ENCODE data around the gene BNIPL. TPM values are rescaled to one million over a fixed set of nuclear protein-coding genes. Genes with fewer than 3 reads are reported as not detected.

The BNIPL gene
- total and polyA plus RNA-seq, 2 of the 8 experiments (the other 6 are each of a cell fraction or from before 2014, with no cell fraction given), result 2.4 to 3.3 TPM

DNA sequence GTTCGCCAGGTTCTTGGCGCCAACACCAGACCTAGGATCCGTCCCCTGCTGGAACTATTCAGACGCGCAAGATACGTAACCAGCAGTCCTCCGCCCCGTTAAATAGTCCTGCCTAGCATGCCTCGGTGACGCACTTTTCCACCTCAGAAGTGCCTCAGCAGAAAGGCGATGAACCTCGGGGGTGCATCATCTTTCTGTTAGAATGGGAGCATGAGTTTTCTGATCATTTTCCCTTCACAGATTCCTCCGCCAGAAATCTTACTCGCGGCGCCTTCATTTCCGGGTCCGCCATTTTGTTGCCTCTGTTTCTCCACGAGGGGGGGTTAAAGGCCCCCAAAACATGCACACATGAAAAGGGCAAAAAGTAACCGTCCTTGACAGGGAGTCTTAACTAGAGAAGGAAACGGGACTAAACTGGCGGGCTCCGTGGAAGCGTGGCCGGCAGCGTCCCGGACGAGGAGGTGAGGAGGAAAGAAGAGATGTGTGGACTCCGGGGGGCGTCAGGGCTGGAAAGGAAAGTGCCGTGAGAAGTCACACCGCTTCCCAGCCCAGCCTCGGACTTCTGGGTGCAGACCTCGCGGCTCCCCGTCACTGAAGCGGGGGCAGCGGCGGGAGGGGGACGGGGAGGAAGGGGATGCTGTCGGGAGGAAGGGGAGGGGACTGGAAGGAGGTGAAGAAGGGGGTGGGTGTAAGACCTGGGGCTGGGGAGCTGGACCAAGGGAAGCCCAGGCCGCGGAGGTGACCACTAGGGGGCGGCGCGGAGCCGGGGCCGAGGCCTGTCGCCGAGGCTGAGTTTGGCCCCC lies 34.3 kb downstream of the BNIPL start, which contains the start of gene GABPB2:
Gene GABPB2 (plus strand): TSS at position 288 of the 803 bp plus-strand sequence. CDS start 17,429 bp downstream, outside the sequence.
- peak within 1 kb of the TSS; percentile 99 for H2BK5ac ChIP-seq (ENCODE audit: low read depth, low read length)
- H3K36me3 ChIP-seq (ENCODE audit: control insufficient read depth in 2 of 4, insufficient read depth in 4 of 4, low read length in 3 of 4), result peaks cover 0 to 8% (median 0%) of the 10 kb centered on the region in 4 experiments; a peak in 6 of 8 replicates
- H3K18ac ChIP-seq (ENCODE audit: extremely low read depth, low read length), result peak within 1 kb of the TSS; percentile 100
- H2AFZ ChIP-seq (ENCODE audit: low read length), result peak within 1 kb of the TSS; percentile 97
- no peak within 1 kb of the TSS for H2BK120ac ChIP-seq (replicated peaks; ENCODE audit: low read depth, low read length)
- H3K4ac ChIP-seq (replicated peaks; ENCODE audit: insufficient read length, low read depth, low read length), result peak within 1 kb of the TSS; percentile 70
- DNase-seq (ENCODE audit: low read depth in 1 of 2, low spot score in 2 of 2) (peak; percentile 77 to 98), FAIRE-seq (no peak)
- CTCF ChIA-PET (ENCODE audit: partially characterized antibody), result interaction anchor here (0.5 to 5.8 kb wide), 21 partner anchors 11 to 113 kb away, joined by 3 to 54 read pairs (median 4); partner anchors contain the start of genes CDC42SE1, MINDY1, MLLT11 and SEMA6C
- H4K91ac ChIP-seq (replicated peaks; ENCODE audit: insufficient read length, low read length), result peak within 1 kb of the TSS; percentile 87
- peak within 1 kb of the TSS; percentile 85; the same call in 1 of the 2 replicates for H2BK12ac ChIP-seq (ENCODE audit: low read depth, low read length)
- H2BK20ac ChIP-seq (ENCODE audit: low read length), result 0 out of 2 replicates have a peak within 1 kb of the TSS, but pooled peaks have one; percentile 96
- no peak within 1 kb of the TSS for H3K23ac ChIP-seq (ENCODE audit: insufficient read length)
- peaks cover 5% of the 10 kb centered on the region; the same call in 1 of the 2 replicates for H3K23me2 ChIP-seq (ENCODE audit: low read depth, low read length)
- peak within 1 kb of the TSS; percentile 85 for H3K56ac ChIP-seq (replicated peaks; ENCODE audit: insufficient read length, low read depth, low read length)
- no peaks in the 10 kb centered on the region for H3K27me3 ChIP-seq (replicated peaks in 1 of 4; ENCODE audit: control insufficient read depth in 3 of 4, extremely low read depth in 1 of 4, insufficient read depth in 3 of 4, low read length in 3 of 4)
- peak within 1 kb of the TSS; percentile 98 for H3K27ac ChIP-seq (ENCODE audit: low read depth, low read length)
- H2AK5ac ChIP-seq (ENCODE audit: low read depth, low read length), result no peak within 1 kb of the TSS
- H4K5ac ChIP-seq (ENCODE audit: insufficient read length, low read depth, low read length), result peak within 1 kb of the TSS; percentile 95
- H3K9me3 ChIP-seq (ENCODE audit: insufficient read depth in 2 of 2, low read depth in 1 of 2, low read length in 1 of 2), result no peaks in the 10 kb centered on the region
- peak within 1 kb of the TSS; percentile 85 to 98 for H3K4me2 ChIP-seq (ENCODE audit: insufficient read depth in 1 of 2, low read depth in 2 of 2, low read length in 2 of 2)
- H3K14ac ChIP-seq (ENCODE audit: insufficient read length), result no peak within 1 kb of the TSS
- H4K20me1 ChIP-seq (replicated peaks in 1 of 2; ENCODE audit: control insufficient read depth in 1 of 2, insufficient read depth in 2 of 2, low read length in 2 of 2), result peaks cover 0 to 3% of the 10 kb centered on the region in 2 experiments
- H2BK15ac ChIP-seq (ENCODE audit: low read length), result no peak within 1 kb of the TSS; the same call in 1 of the 2 replicates
- H4K8ac ChIP-seq (ENCODE audit: extremely low read depth, insufficient read depth, low read length), result peak within 1 kb of the TSS; percentile 97
- H3K4me3 ChIP-seq (ENCODE audit: extremely low read depth in 1 of 4, insufficient read depth in 2 of 4, low read depth in 3 of 4, low read length in 4 of 4), result peak within 1 kb of the TSS; percentile 83 to 94 (median 92)
- H3K79me1 ChIP-seq (ENCODE audit: low read depth, low read length), result no peaks in the 10 kb centered on the region; the same call in 1 of the 2 replicates
- peak within 1 kb of the TSS; percentile 73 to 99 (median 98) for H3K9ac ChIP-seq (replicated peaks in 1 of 4; ENCODE audit: extremely low read depth in 1 of 4, low read depth in 3 of 4, low read length in 3 of 4)
- H3K4me1 ChIP-seq (replicated peaks in 1 of 4; ENCODE audit: control insufficient read depth in 3 of 4, insufficient read depth in 4 of 4, low read length in 3 of 4), result peaks cover 0 to 4% (median under 1%) of the 10 kb centered on the region in 4 experiments; a peak in 1 of 7 replicates
- WGBS, 2 experiments (ENCODE audit: extremely low coverage in 1 of 2, insufficient coverage in 1 of 2, insufficient read length in 1 of 2, insufficient replicate concordance in 2 of 2, low coverage in 1 of 2, low lambda C conversion rate in 2 of 2, missing lambda C conversion rate in 1 of 2), result 2% methylated on average over 40 of the region's 50 CpGs; no CpG with 5 or more reads in 1 of the 2 experiments
- POLR2A ChIA-PET (ENCODE audit: partially characterized antibody), result interaction anchor here (0.8 to 3.5 kb wide), 7 partner anchors 11 to 491 kb away, joined by 3 to 47 read pairs (median 4); partner anchors contain the start of genes C1orf56, CDC42SE1, MCL1 and MINDY1
- H3K79me2 ChIP-seq (ENCODE audit: control insufficient read depth in 1 of 2, insufficient read depth in 2 of 2, low read length in 2 of 2), result peaks cover 0 to 13% of the 10 kb centered on the region in 2 experiments; a peak in 2 of 4 replicates
- TF ChIP-seq SRF (IDR thresholded peaks at IDR 0.05; ENCODE audit: low read depth, low read length) (no peak), TAF7 (optimal IDR thresholded peaks at IDR 0.05; ENCODE audit: borderline replicate concordance, low read depth, low read length) (peak; percentile 23), CREB1 (IDR thresholded peaks at IDR 0.05) (peak; percentile 92), SIRT6 (IDR thresholded peaks at IDR 0.05; ENCODE audit: low read length) (no peak), SAP30 (IDR thresholded peaks at IDR 0.05; ENCODE audit: insufficient read depth, insufficient replicate concordance, low read length) (peak; percentile 58), CBX8 (IDR thresholded peaks at IDR 0.05; ENCODE audit: borderline replicate concordance, low read depth, low read length) (no peak), SP4 (IDR thresholded peaks at IDR 0.05; ENCODE audit: low read length) (peak; percentile 72; the same call in 1 of the 2 replicates), KDM4A (IDR thresholded peaks at IDR 0.05; ENCODE audit: low read depth, low read length, severe bottlenecking) (peak; percentile 75), EP300 (IDR thresholded peaks at IDR 0.05; ENCODE audit: borderline replicate concordance in 1 of 2, low read depth in 2 of 2, low read length in 2 of 2) (0 out of 3 replicates have a peak, but pooled peaks of 1 of the 2 experiments have one; percentile 19), GABPA (IDR thresholded peaks at IDR 0.05; ENCODE audit: borderline replicate concordance, insufficient read depth, low read length) (0 out of 2 replicates have a peak, but pooled peaks have one; percentile 19)

Measured in H1 (cell line).